SH-SY5Y (cell line): ENCODE results near the gene TRIM38.

Experiments
- GATA2 ChIP-seq: IDR thresholded peaks from 2 replicates; pipeline ENCODE4 v1.6.1; 2011; ENCODE audit warnings: mild to moderate bottlenecking, low read depth, low read length
- GATA3 ChIP-seq: IDR thresholded peaks from 2 replicates; pipeline ENCODE4 v1.6.1; 2011; ENCODE audit warnings: low read depth, mild to moderate bottlenecking, low read length, moderate library complexity

- no peak for TF ChIP-seq GATA2
- no peak for TF ChIP-seq GATA3
Observed at GRCh38 chr6:26003102-26003694, 40.6 kb downstream of the TRIM38 start.
